ENCODE results near the gene LDLRAD4. TPM values are rescaled to one million over a fixed set of nuclear protein-coding genes. Genes with fewer than 3 reads are reported as not detected.

LDLRAD4 gene
- total RNA-seq, 1 experiment from 2014 or later: not detected

- no peak for DNase-seq (ENCODE audit: low read depth)
Observed at GRCh38 chr18:13566941-13567746, 348.6 kb downstream of the LDLRAD4 start.

GRCh38 chr18:13568443-13569392 is 350.2 kb downstream of the LDLRAD4 start:
- no peak for DNase-seq (ENCODE audit: low read depth)

GRCh38 chr18:13570216-13570615 is 351.7 kb downstream of the LDLRAD4 start:
- no peak for DNase-seq (ENCODE audit: low read depth)

GRCh38 chr18:13570856-13571495 is 352.4 kb downstream of the LDLRAD4 start:
- peak; percentile 30 for DNase-seq (ENCODE audit: low read depth)

- no peak for DNase-seq (ENCODE audit: low read depth)
Observed at GRCh38 chr18:13572148-13572547, 353.6 kb downstream of the LDLRAD4 start.

- no peak for DNase-seq (ENCODE audit: low read depth)
Observed at GRCh38 chr18:13572721-13573120, 354.2 kb downstream of the LDLRAD4 start.

- no peak for DNase-seq (ENCODE audit: low read depth)
Observed at GRCh38 chr18:13573750-13574149, 355.2 kb downstream of the LDLRAD4 start.

- DNase-seq (ENCODE audit: low read depth): no peak
Observed at GRCh38 chr18:13574355-13574754, 355.8 kb downstream of the LDLRAD4 start.

- DNase-seq (ENCODE audit: low read depth): no peak
Observed at GRCh38 chr18:13574761-13575160, 356.2 kb downstream of the LDLRAD4 start.

GRCh38 chr18:13576598-13576997 is 358.0 kb downstream of the LDLRAD4 start:
- no peak for DNase-seq (ENCODE audit: low read depth)

GRCh38 chr18:13577091-13577697 is 358.6 kb downstream of the LDLRAD4 start:
- peak; percentile 34 for DNase-seq (ENCODE audit: low read depth)

GRCh38 chr18:13577781-13578180 is 359.2 kb downstream of the LDLRAD4 start:
- no peak for DNase-seq (ENCODE audit: low read depth)

GRCh38 chr18:13578400-13578799 is 359.8 kb downstream of the LDLRAD4 start:
- DNase-seq (ENCODE audit: low read depth): no peak

GRCh38 chr18:13579874-13580273 is 361.3 kb downstream of the LDLRAD4 start:
- DNase-seq (ENCODE audit: low read depth): no peak

GRCh38 chr18:13580351-13580750 is 361.8 kb downstream of the LDLRAD4 start:
- DNase-seq (ENCODE audit: low read depth): no peak

GRCh38 chr18:13580991-13581390 is 362.4 kb downstream of the LDLRAD4 start:
- DNase-seq (ENCODE audit: low read depth): no peak

GRCh38 chr18:13581496-13582177 is 363.1 kb downstream of the LDLRAD4 start:
- DNase-seq (ENCODE audit: low read depth): no peak

- no peak for DNase-seq (ENCODE audit: low read depth)
Observed at GRCh38 chr18:13582178-13582670, 363.7 kb downstream of the LDLRAD4 start.

GRCh38 chr18:13583576-13584550 is 365.3 kb downstream of the LDLRAD4 start:
- DNase-seq (ENCODE audit: low read depth): no peak
